Keratinocyte (primary cell): Measurements from ENCODE around the gene WNT7B. TPM values are rescaled to one million over a fixed set of nuclear protein-coding genes. Genes with fewer than 3 reads are reported as not detected.

ENCODE experiments used
- DNase-seq: peaks from one replicate; pipeline ENCODE4 v3.0.0-alpha.2; 2011; ENCODE audit warnings: low read depth, missing footprints, low spot score
- FAIRE-seq: peaks from 2 replicates; lab custom pipeline; 2011; peaks lifted over from hg19 to GRCh38; lab: Jason Lieb, UNC
- H2AFZ ChIP-seq: 2 replicates; pipeline ENCODE4 v1.6.0; 2012; ENCODE audit warnings: low read length, control low read depth, inconsistent platforms; ENCODE audit not compliant: control insufficient read depth
- H3K27ac ChIP-seq: 2 replicates; pipeline ENCODE4 v1.5.1; 2011; ENCODE audit warnings: low read length; ENCODE audit not compliant: control insufficient read depth, insufficient read depth
- H3K27me3 ChIP-seq: 3 replicates; pipeline ENCODE4 v1.6.0; 2011; ENCODE audit warnings: low read length; ENCODE audit not compliant: control insufficient read depth, insufficient read depth; ENCODE audit errors: extremely low read depth
- H3K36me3 ChIP-seq, 2 experiments: 2 replicates in 1 of 2; 3 replicates in 1 of 2; pipeline ENCODE4 v1.5.1; 2011; ENCODE audit warnings: low read length in 2 of 2, mild to moderate bottlenecking in 1 of 2; ENCODE audit not compliant: control insufficient read depth in 2 of 2, insufficient read depth in 2 of 2; ENCODE audit errors: extremely low read depth in 1 of 2
- H3K4me1 ChIP-seq: 3 replicates; pipeline ENCODE4 v1.5.1; 2011; ENCODE audit warnings: low read length; ENCODE audit not compliant: control insufficient read depth, insufficient read depth; ENCODE audit errors: extremely low read depth
- H3K4me2 ChIP-seq: 3 replicates; pipeline ENCODE4 v1.6.0; 2011; ENCODE audit warnings: low read depth, low read length; ENCODE audit not compliant: control insufficient read depth, insufficient read depth; ENCODE audit errors: extremely low read depth
- H3K4me3 ChIP-seq, 3 experiments: fragments of 200-600 bp in 1 of 3; sonication (generic) in 1 of 3; 2 replicates in 2 of 3; 3 replicates in 1 of 3; pipeline ENCODE4 v1.5.1; 2011 to 2016; ENCODE audit warnings: low read length in 3 of 3, mild to moderate bottlenecking in 3 of 3, control low read depth in 2 of 3, inconsistent platforms in 1 of 3, low read depth in 1 of 3, mixed read lengths in 1 of 3, mixed run types in 1 of 3, moderate library complexity in 1 of 3; ENCODE audit not compliant: control insufficient read depth in 2 of 3, insufficient read depth in 2 of 3; ENCODE audit errors: extremely low read depth in 1 of 3
- H3K79me2 ChIP-seq: 2 replicates; pipeline ENCODE4 v1.6.0; 2012; ENCODE audit warnings: low read length; ENCODE audit not compliant: control insufficient read depth, insufficient read depth
- H3K9ac ChIP-seq: 3 replicates; pipeline ENCODE4 v1.6.0; 2011; ENCODE audit warnings: low read length; ENCODE audit not compliant: control insufficient read depth, insufficient read depth; ENCODE audit errors: extremely low read depth
- H3K9me1 ChIP-seq: 3 replicates; pipeline ENCODE4 v1.6.0; 2011; ENCODE audit warnings: low read length; ENCODE audit not compliant: control insufficient read depth, insufficient read depth; ENCODE audit errors: extremely low read depth
- H3K9me3 ChIP-seq: 2 replicates; pipeline ENCODE4 v1.5.1; 2012; ENCODE audit warnings: low read depth, low read length; ENCODE audit not compliant: control insufficient read depth
- H4K20me1 ChIP-seq: 3 replicates; pipeline ENCODE4 v1.6.0; 2011; ENCODE audit warnings: low read length; ENCODE audit not compliant: control insufficient read depth, insufficient read depth; ENCODE audit errors: extremely low read depth
- EZH2 ChIP-seq: IDR thresholded peaks from one replicate; pipeline ENCODE4 v1.6.1; 2012; ENCODE audit warnings: inconsistent platforms, mild to moderate bottlenecking, low read length, moderate library complexity
- dilution Hi-C: fragments of 300-500 bp; cut with MboI; formaldehyde crosslinking; loops from one replicate; pipeline ENCODE4 v1.7.0; 2020; ENCODE audit warnings: low sequenced_read_pairs; ENCODE audit not compliant: extremely low pct_ligation_motif_present
- polyA plus RNA-seq, 5 experiments: library from polyadenylated mRNA; depleted of rRNA in 3 of 5; stranded (reverse) in 3 of 5; stranded (forward) in 1 of 5; unstranded in 1 of 5; fragments of >200 nt; gene quantifications; 1 replicate in 1 of 5; 2 replicates in 3 of 5; 3 replicates in 1 of 5; pipeline versions ENCODE4 v1.2.1 to v1.2.3, GENCODE V29; 2011 to 2012; ENCODE audit warnings: missing spikeins in 2 of 5, low read depth in 1 of 5, low replicate concordance in 1 of 5
- TF ChIP-seq, protein P1 (sequence below), 3 experiments: IDR thresholded peaks in 1 of 3; conservative IDR thresholded peaks in 1 of 3; optimal IDR thresholded peaks in 1 of 3; 2 replicates in 2 of 3; 3 replicates in 1 of 3; pipeline versions ENCODE3 to v1.5.1; 2011; ENCODE audit warnings: low read length in 3 of 3, mild to moderate bottlenecking in 3 of 3, moderate library complexity in 2 of 3, control low read depth in 1 of 3, inconsistent platforms in 1 of 3; ENCODE audit not compliant: insufficient read depth in 2 of 3; ENCODE audit errors: extremely low read depth in 1 of 3

WNT7B gene
- polyA plus RNA-seq, 1 donor (not counting 4 experiments of a cell fraction or from before 2014, with no cell fraction given): 1.7 TPM

GRCh38 chr22:45972889-45973253, 4.1 kb downstream of the WNT7B start:
- Histone ChIP-seq H3K27ac (no peak overlapping the region), H2AFZ (no peak overlapping the region), H3K9ac (no peak overlapping the region), H4K20me1 (no peaks in the 10 kb centered on the region), H3K9me3 (no peaks in the 10 kb centered on the region), H3K36me3 (no peaks in the 10 kb centered on the region), H3K4me1 (peaks cover 37% of the 10 kb centered on the region), H3K4me2 (no peak overlapping the region), H3K9me1 (peaks cover 5% of the 10 kb centered on the region), H3K27me3 (peaks cover 33% of the 10 kb centered on the region), H3K4me3 (no peak overlapping the region), H3K79me2 (no peaks in the 10 kb centered on the region)
- TF ChIP-seq, protein P1, sequence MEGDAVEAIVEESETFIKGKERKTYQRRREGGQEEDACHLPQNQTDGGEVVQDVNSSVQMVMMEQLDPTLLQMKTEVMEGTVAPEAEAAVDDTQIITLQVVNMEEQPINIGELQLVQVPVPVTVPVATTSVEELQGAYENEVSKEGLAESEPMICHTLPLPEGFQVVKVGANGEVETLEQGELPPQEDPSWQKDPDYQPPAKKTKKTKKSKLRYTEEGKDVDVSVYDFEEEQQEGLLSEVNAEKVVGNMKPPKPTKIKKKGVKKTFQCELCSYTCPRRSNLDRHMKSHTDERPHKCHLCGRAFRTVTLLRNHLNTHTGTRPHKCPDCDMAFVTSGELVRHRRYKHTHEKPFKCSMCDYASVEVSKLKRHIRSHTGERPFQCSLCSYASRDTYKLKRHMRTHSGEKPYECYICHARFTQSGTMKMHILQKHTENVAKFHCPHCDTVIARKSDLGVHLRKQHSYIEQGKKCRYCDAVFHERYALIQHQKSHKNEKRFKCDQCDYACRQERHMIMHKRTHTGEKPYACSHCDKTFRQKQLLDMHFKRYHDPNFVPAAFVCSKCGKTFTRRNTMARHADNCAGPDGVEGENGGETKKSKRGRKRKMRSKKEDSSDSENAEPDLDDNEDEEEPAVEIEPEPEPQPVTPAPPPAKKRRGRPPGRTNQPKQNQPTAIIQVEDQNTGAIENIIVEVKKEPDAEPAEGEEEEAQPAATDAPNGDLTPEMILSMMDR (optimal IDR thresholded peaks at IDR 0.05 in 1 of 3, IDR thresholded peaks at IDR 0.05 in 1 of 3, conservative IDR thresholded peaks at IDR 0.05 in 1 of 3; ENCODE audit: extremely low read depth in 1 of 3, insufficient read depth in 2 of 3, low read length in 3 of 3): peak in 1 of 3 experiments; percentile 7
- no peak for TF ChIP-seq EZH2
- dilution Hi-C loops: no loop called here
- no peak for DNase-seq
- FAIRE-seq: no peak

DNA sequence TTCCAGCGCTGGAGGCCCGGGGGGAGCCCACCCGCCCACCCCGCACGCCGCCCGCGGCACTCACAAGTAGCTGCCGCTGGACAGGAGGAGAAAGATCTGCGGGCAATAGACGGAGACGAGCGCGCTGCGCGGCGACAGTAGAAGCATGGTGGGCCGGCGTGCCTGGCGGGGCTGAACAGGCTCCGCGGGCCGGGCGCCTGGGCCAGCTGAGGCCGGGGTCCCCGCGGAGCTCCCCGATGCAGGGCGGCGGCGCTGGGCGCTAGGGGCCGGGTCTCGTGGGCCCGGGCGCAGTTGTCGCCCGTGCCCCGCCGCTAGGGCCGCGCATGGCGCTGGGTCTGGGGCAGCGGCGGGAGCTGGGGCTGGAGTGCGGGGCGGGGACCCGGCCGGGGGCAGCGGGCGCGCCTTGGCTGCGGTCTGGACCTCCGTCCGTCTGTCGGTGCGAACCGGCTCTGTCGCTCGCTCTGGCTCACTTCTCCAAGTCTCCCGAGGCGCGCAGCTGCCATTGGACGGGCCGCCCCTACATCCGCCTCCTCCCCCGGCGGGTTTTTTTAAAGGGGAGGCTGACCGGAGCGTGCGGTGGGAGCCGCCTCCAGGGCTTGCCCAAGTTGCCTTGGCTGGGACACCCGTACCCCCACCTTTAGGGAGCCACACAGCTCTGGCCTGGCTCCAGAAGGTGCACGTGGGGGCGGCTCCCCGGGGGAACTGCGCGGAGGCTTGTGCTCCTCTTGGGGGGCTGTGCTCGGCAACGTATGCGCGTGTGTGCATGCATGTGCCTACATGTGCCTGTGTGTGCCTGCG, 4.7 kb downstream of the WNT7B start:
- H3K4me2 ChIP-seq: no peak overlapping the region
- H4K20me1 ChIP-seq: no peaks in the 10 kb centered on the region
- peaks cover 32% of the 10 kb centered on the region for H3K4me1 ChIP-seq
- no peak overlapping the region for H2AFZ ChIP-seq
- no peak for FAIRE-seq
- dilution Hi-C loops: no loop called here
- peaks cover 5% of the 10 kb centered on the region for H3K9me1 ChIP-seq
- no peaks in the 10 kb centered on the region for H3K9me3 ChIP-seq
- H3K27me3 ChIP-seq: peaks cover 29% of the 10 kb centered on the region
- H3K36me3 ChIP-seq: no peaks in the 10 kb centered on the region
- no peak overlapping the region for H3K27ac ChIP-seq
- DNase-seq: no peak
- no peak overlapping the region for H3K4me3 ChIP-seq
- H3K9ac ChIP-seq: no peak overlapping the region
- TF ChIP-seq, protein P1 (optimal IDR thresholded peaks at IDR 0.05 in 1 of 3, IDR thresholded peaks at IDR 0.05 in 1 of 3, conservative IDR thresholded peaks at IDR 0.05 in 1 of 3; ENCODE audit: extremely low read depth in 1 of 3, insufficient read depth in 2 of 3, low read length in 3 of 3): no peak
- TF ChIP-seq EZH2: no peak
- no peaks in the 10 kb centered on the region for H3K79me2 ChIP-seq
